GM08714 (cell line): Measurements from ENCODE around the gene ABR.
"Not testable (repeated sequence)": the region's sequence is repeated elsewhere in the genome, so short reads cannot be mapped to it uniquely, and the experiment has no call there.

ENCODE experiments used
- H3K4me3 ChIP-seq: fragments of 200-500 bp; sonication (Bioruptor generic); 2 replicates; pipeline ENCODE4 v1.5.1; 2014; ENCODE audit warnings: mild to moderate bottlenecking, low read length, inconsistent platforms
- ZNF274 ChIP-seq: IDR thresholded peaks from 2 replicates; pipeline ENCODE4 v1.6.1; 2012; ENCODE audit warnings: mild to moderate bottlenecking, low read depth, low read length

Gene ABR

GRCh38 chr17:1077581-1077985 lies 102.2 kb downstream of the ABR start:
- TF ChIP-seq ZNF274: no peak
- no peak overlapping the region for H3K4me3 ChIP-seq

DNA sequence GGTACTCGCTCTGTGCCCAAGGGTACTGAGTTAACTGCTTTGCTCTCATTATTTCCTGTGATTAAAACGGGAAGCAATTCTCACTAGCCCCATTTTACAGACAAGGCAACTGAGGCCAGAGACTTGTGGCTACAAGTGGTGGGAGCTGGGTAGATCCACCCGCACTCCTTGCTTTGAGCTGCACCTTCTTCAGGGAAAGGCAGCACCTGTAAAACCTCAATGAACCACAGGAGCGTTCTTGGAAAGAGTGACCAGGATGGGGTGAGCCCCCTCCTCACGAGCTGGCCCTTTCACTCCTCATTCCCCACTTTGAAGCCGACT lies 102.8 kb downstream of the ABR start:
- TF ChIP-seq ZNF274: no peak
- H3K4me3 ChIP-seq: no peak overlapping the region

DNA sequence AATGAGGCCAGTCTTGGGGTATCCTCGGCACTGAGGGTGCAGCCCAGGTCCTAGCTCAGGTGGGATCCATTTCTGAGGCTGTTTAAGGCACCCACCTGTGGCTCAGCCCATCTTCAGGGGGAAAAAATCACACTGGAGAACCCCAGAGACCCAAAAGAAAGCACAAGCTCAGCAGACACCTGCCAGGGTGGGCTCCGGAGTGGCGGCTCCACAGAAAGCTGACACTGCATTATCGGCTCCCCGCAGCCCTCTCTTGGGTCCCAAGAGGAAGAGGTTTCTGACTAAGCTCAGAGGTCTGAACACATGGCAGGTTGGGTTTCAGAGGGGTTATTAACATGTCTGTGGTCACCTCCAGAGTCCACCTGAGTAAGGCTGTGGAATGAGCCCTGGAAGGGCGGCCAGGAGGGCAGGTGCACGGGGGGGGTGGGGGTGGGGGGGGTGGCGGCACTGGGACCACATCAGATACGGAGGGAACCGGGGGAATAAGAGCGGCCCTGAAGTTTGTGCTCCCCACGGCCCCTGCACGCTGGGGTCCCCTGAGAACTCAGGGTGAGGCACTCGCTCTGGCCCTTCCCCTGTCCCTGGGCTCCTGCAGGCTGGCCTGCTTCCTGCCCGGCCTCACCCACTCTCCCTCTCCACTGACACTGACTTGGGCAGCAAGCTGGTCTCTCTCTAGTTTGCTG lies 103.3 kb downstream of the ABR start:
- no peak overlapping the region for H3K4me3 ChIP-seq
- TF ChIP-seq ZNF274: no peak

DNA sequence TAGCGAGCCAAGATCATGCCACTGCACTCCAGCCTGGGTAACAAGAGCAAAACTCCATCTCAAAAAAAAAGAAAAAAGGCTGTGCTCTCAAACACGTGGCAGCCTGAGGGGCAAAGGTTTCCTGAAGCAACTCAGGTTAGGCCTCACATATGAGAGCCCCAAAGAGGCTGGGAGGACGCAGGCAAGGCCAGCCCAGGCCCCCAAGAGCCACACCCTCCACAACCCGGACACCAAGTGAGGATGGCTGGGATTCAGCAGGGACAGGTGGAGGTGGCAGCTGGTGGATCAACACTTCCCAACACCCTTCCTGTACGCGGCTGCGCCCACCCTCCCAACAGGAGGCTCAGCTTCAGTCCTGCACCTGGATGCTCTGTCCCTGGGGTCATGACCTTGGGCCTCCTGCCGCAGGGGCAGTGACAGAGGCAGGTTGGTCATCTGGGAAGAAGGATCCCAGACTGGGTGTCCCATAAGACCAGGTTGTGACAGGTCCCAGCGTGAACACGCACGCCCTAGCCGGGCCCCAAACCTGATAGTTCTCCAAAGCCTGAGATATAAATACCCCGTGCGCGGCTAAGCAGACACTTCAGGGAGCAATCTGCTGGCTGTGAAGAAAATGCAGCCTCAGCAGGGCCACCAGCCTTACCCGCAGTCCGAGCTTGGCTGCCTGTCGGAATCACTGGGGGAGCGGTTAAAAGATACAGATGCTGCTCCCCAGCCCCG lies 104.7 kb downstream of the ABR start:
- TF ChIP-seq ZNF274: no peak
- H3K4me3 ChIP-seq: no peak overlapping the region

GRCh38 chr17:1073963-1074625 lies 105.7 kb downstream of the ABR start:
- not testable (repeated sequence) for H3K4me3 ChIP-seq

DNA sequence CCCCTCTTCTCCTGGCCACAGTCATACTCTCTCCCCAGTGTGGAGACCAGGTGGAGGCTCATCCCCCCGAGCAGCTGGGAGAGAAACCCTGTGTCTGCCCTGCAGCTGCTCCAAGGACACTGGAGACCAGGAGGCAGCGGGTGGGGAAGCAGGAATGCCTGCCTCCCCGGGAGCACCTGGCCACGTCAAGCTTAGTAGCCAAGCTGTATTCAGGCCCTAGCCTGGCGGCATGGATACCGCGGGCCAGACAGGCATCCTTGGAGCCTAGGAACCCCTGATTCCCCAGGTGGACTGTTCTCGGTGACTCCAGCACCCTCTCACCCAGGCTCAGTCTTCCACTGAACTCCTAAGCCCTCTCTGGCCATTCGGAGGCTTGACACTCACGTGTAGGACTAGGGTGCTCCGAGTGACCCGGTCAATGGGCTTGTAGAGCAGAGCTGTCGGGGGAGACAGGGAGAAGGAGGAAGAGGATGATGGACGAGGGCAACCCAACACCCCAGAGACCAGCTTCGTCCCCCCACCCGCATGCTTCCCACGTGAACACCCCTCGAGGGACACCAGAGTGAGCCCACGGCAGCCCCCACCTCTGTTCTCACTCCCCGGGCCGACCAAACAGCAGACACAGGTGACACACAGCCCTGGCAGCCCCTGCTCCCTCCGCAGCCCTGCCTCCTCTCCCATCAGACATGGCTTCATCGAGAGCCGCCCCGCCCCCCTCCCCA lies 106.4 kb downstream of the ABR start:
- no peak overlapping the region for H3K4me3 ChIP-seq

DNA sequence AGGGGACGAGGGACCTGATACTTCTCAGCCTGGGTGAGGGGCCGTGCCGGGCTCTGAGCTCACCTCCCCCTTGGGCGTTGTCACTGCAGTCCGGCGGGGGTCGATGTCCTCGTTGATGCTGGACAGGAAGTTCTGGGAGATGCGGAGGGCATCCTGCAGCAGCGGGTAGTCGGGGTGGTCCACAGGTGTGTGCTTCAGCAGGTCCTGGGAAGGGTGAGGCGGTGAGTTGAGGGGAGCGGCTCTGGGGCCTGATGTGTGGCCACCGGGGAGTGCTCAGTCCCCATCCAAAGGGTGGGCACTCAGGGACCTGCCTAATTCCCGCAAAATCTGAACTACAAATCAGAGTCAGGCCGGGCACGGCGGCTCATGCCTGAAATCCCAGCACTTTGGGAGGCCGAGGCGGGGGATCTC lies 107.2 kb downstream of the ABR start:
- no peak for TF ChIP-seq ZNF274
- H3K4me3 ChIP-seq: no peak overlapping the region

More for the DNA sequence above, 106.4 kb downstream of the ABR start:
- no peak for TF ChIP-seq ZNF274

- TF ChIP-seq ZNF274: no peak
- H3K4me3 ChIP-seq: no peak overlapping the region
Measured at GRCh38 chr17:1071103-1071825, 108.5 kb downstream of the ABR start.

DNA sequence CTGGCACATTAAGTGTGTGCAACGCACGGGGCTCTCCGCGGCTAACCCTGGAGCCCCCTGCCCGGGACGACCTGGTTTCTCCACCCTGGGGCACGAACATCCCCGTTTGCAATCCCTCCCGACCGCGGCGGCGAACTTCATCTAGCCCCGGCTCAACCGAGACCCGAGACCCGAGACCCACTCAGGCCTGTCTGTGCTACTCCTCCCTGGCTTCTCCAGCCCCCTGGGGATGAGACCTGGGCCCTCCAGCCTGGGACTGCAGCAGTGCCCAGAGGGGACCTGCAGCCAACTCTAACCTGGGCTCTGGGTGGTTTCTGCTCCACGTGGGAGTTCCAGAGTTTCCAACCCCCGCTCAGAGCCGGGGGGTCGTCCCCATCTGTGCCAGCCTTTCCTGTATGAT lies 109.4 kb downstream of the ABR start:
- no peak for TF ChIP-seq ZNF274

DNA sequence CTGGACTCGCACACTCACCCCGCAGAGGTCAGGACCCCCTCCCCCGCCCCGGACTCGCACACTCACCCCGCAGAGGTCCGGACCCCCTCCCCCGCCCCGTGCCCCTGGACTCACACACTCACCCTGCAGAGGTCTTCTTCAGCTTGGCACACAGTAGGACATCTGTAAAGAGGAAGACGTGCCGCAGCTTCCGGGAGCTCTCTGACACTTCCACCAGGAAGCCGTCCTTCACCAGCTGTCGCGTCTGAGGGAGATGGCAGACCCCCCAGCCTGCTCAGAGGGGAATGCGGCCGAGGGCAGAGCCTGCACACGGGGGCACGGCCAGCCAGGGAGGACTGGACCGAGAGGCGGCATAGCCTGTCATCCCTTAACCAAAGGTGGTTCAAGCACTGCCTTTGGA lies 109.9 kb downstream of the ABR start:
- TF ChIP-seq ZNF274: no peak
- no peak overlapping the region for H3K4me3 ChIP-seq

More for the DNA sequence above, 109.4 kb downstream of the ABR start:
- H3K4me3 ChIP-seq: no peak overlapping the region

GRCh38 chr17:1068356-1068755 lies 111.4 kb downstream of the ABR start:
- TF ChIP-seq ZNF274: no peak
- no peak overlapping the region for H3K4me3 ChIP-seq

DNA sequence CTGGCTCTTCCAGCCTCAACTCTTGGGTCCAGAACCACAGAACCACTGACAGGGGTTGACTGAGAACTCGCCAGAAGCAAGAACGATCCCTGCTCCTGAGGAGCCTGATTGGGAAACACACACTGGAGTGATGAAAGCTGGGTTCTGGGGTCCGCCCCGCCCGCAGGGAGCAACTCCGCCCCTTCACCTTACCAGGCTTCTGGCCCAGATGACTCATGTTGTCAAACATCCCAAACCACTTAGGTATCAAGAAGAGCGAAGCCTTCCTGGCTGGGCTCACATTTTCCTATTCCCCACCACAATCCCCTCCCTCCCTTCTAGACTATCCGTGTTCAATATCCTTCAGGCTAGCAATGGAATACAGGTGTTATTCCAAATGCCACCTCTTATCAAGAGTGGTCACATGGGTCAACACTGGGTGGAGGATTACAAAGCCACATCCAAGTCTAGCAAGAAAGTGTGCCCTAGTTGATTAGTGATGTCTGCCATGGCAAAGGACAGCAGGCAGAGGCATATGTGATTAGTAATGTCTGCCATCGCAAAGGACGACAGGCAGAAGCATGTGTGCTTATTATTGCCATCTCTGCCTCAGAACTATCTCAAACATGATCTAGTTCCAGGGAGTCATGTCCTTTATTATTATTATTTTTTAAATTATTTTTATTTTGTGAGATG lies 112.4 kb downstream of the ABR start:
- no peak overlapping the region for H3K4me3 ChIP-seq
- TF ChIP-seq ZNF274: no peak

DNA sequence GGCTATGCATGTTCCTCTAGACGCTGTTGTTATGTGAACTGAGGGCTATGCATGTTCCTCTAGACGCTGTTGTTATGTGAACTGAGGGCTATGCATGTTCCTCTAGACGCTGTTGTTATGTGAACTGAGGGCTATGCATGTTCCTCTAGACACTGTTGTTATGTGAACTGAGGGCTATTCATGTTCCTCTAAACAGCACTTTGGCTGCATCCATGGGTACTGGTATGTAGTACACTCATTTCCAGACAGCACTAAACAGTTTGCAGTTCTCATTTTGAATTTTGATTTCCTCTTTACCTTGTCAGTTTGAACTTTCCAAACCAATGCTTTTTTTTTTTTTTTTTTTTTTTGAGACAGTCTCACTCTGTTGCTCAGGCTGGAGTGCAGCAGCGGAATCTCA lies 114.4 kb downstream of the ABR start:
- not testable (repeated sequence) for H3K4me3 ChIP-seq

DNA sequence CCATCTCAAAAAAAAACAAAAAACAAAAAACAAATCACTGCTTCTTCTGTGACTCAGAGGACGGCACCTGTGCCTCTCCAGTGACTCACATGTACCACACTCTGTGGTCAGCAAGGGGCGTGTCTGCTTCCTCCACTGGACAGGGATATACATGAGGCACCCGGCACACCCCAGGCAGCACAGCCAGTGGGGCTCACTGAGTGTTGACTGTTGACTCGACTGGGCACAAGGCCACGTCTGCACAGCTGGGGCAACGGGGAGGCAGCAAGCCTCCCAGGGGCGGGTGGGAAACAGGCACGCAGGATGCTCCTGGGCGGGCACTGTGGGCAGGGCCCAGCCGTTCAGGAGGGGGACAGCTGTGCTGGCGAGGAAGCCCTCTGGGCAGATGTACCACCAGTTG lies 118.8 kb downstream of the ABR start:
- TF ChIP-seq ZNF274: no peak
- H3K4me3 ChIP-seq: no peak overlapping the region
